Osteocyte (in vitro differentiated cells): ENCODE results near the gene AGO3. TPM values are rescaled to one million over a fixed set of nuclear protein-coding genes. Genes with fewer than 3 reads are reported as not detected.

Source experiments
- DNase-seq: peaks from one replicate; pipeline ENCODE4 v3.0.0; 2021; ENCODE audit warnings: mixed read lengths; ENCODE audit not compliant: unreplicated experiment; ENCODE audit errors: extremely low spot score
- H3K27ac Mint-ChIP-seq: one replicate; pipeline ENCODE4 v1.8.0; 2021; ENCODE audit warnings: mild to moderate bottlenecking, mixed read lengths; ENCODE audit not compliant: unreplicated experiment
- H3K27me3 Mint-ChIP-seq: one replicate; pipeline ENCODE4 v1.8.0; 2021; ENCODE audit warnings: mixed read lengths; ENCODE audit not compliant: unreplicated experiment
- H3K36me3 Mint-ChIP-seq: one replicate; pipeline ENCODE4 v1.8.0; 2021; ENCODE audit warnings: mixed read lengths; ENCODE audit not compliant: unreplicated experiment
- H3K4me1 Mint-ChIP-seq: one replicate; pipeline ENCODE4 v1.8.0; 2021; ENCODE audit warnings: mixed read lengths; ENCODE audit not compliant: unreplicated experiment
- H3K4me3 Mint-ChIP-seq: one replicate; pipeline ENCODE4 v1.8.0; 2021; ENCODE audit warnings: mild to moderate bottlenecking, moderate library complexity, mixed read lengths; ENCODE audit not compliant: unreplicated experiment
- H3K9me3 Mint-ChIP-seq: one replicate; pipeline ENCODE4 v1.8.0; 2021; ENCODE audit warnings: mixed read lengths; ENCODE audit not compliant: unreplicated experiment
- total RNA-seq: library from RNA; stranded (reverse); gene quantifications from 2 replicates; pipeline ENCODE4 v1.2.1, GENCODE V29; 2021
- TF ChIP-seq, protein P1 (sequence below): fragments of 200-600 bp; sonication (generic); IDR thresholded peaks from 2 replicates; pipeline ENCODE4 v1.5.0; 2021; ENCODE audit warnings: antibody characterized with exemption, mild to moderate bottlenecking, moderate library complexity

Gene AGO3
- total RNA-seq, 1 donor from 2014 or later: 34.2 TPM

DNA sequence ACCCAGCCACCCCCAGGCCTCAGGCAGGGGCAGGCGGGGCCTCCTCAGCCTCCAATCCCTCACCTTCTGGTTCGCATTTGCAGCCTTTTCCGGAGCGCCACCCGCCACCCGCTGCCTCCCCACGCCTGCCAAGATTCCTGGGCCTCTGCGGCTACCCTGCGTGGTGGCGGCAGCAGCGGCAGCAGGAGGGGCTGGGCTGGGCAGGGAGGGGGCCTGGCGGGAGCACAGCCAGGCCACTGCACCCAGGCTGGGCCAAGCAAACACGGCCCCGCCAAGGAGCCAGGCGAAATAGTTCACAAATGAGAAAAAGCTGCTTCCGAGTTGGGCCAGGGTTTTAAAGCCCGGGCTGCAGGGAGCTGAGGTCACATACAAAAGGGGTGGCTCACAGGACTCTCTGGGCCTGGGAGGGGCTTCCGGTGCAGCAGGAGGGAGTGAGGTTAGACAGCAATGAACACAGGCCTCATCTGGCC is 184.3 kb downstream of the AGO3 start:
- peak overlapping the region; percentile 26 for H3K4me3 Mint-ChIP-seq
- DNase-seq: peak; percentile 90
- H3K9me3 Mint-ChIP-seq: no peaks in the 10 kb centered on the region
- TF ChIP-seq, protein P1, sequence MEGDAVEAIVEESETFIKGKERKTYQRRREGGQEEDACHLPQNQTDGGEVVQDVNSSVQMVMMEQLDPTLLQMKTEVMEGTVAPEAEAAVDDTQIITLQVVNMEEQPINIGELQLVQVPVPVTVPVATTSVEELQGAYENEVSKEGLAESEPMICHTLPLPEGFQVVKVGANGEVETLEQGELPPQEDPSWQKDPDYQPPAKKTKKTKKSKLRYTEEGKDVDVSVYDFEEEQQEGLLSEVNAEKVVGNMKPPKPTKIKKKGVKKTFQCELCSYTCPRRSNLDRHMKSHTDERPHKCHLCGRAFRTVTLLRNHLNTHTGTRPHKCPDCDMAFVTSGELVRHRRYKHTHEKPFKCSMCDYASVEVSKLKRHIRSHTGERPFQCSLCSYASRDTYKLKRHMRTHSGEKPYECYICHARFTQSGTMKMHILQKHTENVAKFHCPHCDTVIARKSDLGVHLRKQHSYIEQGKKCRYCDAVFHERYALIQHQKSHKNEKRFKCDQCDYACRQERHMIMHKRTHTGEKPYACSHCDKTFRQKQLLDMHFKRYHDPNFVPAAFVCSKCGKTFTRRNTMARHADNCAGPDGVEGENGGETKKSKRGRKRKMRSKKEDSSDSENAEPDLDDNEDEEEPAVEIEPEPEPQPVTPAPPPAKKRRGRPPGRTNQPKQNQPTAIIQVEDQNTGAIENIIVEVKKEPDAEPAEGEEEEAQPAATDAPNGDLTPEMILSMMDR: no peak
- H3K27ac Mint-ChIP-seq: peak overlapping the region; percentile 82
- no peaks in the 10 kb centered on the region for H3K36me3 Mint-ChIP-seq
- no peaks in the 10 kb centered on the region for H3K27me3 Mint-ChIP-seq
- peaks cover 58% of the 10 kb centered on the region for H3K4me1 Mint-ChIP-seq

DNA sequence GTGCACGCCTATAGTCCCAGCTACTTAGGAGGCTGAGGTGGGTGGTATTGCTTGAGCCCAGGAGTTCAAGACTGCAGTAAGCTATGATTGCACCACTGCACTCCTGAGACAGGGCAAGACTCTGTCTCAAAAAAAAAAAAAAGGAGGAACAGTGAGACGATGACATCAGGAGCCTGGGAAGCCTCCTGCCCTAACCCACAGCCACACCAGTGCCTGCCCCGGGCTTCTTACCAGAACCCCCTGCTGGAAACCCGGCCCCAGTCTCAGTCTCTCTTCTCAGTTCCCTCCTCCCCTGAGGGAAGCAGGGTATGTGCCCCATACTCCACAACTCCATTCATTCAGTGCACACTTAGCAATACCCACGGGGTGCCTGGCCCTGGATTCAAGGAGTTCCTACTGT is 185.0 kb downstream of the AGO3 start:
- no peak for DNase-seq
- Mint-ChIP-seq H3K27ac (peak overlapping the region; percentile 82), H3K4me1 (peaks cover 57% of the 10 kb centered on the region)

DNA sequence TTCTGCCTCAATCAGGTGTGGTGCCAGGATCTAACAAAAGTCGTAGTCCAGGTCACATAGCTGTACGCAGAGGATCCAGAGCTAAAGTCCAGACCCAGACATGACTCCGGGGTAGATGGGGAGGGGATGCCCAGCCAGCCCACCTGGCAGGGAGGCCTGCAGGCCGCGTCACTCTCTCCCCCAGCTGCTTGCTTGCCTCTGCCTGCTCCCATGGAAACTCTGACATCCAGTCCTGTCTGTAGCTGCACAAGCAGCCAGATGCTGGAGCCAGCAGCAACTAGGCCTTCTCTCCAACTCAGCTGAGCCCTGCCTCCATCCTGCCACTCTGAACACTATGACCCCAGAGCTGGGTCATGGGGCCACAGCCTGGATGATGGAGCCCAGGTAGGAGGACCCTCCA is 186.0 kb downstream of the AGO3 start:
- no peaks in the 10 kb centered on the region for H3K27me3 Mint-ChIP-seq
- DNase-seq: no peak
- no peak overlapping the region for H3K27ac Mint-ChIP-seq
- no peaks in the 10 kb centered on the region for H3K36me3 Mint-ChIP-seq
- H3K4me1 Mint-ChIP-seq: peaks cover 52% of the 10 kb centered on the region
- no peaks in the 10 kb centered on the region for H3K9me3 Mint-ChIP-seq
- H3K4me3 Mint-ChIP-seq: no peak overlapping the region
- TF ChIP-seq, protein P1: no peak

More for the DNA sequence above, 185.0 kb downstream of the AGO3 start:
- Mint-ChIP-seq H3K36me3 (no peaks in the 10 kb centered on the region), H3K9me3 (no peaks in the 10 kb centered on the region), H3K27me3 (no peaks in the 10 kb centered on the region), H3K4me3 (no peak overlapping the region)
- TF ChIP-seq, protein P1: no peak

DNA sequence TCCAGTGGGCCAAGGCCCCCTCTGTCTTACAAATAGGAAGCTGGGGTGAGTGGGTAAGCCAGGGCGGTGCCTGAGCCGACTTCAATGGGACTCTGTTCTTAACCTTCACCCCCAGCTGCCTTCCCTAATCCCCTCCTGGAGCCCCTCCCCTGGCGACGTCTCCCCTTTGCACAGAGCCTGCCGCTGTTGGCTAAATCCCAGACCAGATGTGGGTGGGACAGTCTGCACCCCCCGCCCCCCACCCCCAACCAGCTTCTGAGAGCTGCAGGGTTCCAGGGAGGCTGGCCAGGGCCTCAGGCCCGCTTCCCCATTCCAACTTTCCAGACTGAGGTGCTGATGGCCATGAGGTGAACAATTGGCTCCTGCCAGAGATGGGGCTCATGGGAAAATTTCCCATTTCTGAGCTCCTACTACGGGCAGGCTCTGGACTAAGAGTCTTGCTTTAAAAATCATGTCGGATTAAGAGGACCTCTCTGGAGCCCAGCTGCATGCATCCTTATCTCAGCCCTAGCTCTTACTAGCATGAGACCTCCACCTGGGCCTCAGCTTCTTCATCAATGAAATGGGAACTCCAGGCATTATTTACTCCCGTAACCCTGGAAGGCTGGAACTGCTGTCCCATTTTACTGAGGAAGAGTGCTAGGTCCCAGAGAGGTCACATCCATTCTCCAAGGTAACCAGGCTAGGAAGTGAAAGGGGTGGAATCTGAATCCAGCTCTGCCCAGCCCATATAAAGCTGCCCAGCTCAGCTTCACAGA is 187.7 kb downstream of the AGO3 start:
- Mint-ChIP-seq H3K4me1 (peaks cover 61% of the 10 kb centered on the region), H3K36me3 (no peaks in the 10 kb centered on the region), H3K27me3 (no peaks in the 10 kb centered on the region), H3K4me3 (no peak overlapping the region), H3K27ac (peak overlapping the region; percentile 70), H3K9me3 (no peaks in the 10 kb centered on the region)
- TF ChIP-seq, protein P1: no peak
- no peak for DNase-seq

DNA sequence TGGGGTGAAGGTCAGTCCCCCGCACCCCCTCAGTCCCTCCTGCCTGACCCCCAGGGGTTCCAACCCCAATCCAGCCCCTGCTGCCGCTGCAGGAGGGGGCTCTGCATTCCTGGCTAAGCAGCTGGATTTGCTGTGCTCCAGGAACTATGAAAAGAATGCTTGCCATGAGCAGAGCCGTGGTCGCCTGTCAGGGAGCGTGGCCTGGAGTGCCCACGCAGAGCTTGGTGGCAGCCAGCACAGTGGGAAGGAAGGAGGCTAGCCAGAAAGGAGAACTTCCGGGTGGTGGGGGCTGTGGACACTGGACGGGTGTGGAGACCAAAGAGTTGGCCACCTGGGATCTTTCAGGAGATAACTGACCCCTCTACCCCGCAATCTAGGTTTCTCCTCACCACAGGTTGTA is 188.6 kb downstream of the AGO3 start:
- TF ChIP-seq, protein P1: no peak
- Mint-ChIP-seq H3K36me3 (no peaks in the 10 kb centered on the region), H3K4me3 (no peak overlapping the region), H3K4me1 (peaks cover 62% of the 10 kb centered on the region), H3K27me3 (peaks cover 2% of the 10 kb centered on the region), H3K27ac (peak overlapping the region; percentile 70), H3K9me3 (no peaks in the 10 kb centered on the region)
- DNase-seq: no peak

Other genes starting within 250 kb of the AGO3 start
- gene C1orf216, start 212.2 kb upstream of the AGO3 start, total RNA-seq: 18.8 TPM in 2 replicates
- gene CLSPN, start 161.1 kb upstream of the AGO3 start, total RNA-seq: 7.0 and 7.7 TPM in 2 replicates
- gene AGO4, start 123.1 kb upstream of the AGO3 start, total RNA-seq: 10.1 and 14.6 TPM in 2 replicates
- 34.1 and 35.8 TPM in 2 replicates for gene AGO1, start 47.9 kb upstream of the AGO3 start, total RNA-seq
- gene TEKT2, start 153.0 kb downstream of the AGO3 start, total RNA-seq: 0.39 and 0.70 TPM in 2 replicates
- gene ADPRS, start 157.8 kb downstream of the AGO3 start, total RNA-seq: 19.7 and 24.4 TPM in 2 replicates
- 8.2 and 10.1 TPM in 2 replicates for gene COL8A2, start 194.1 kb downstream of the AGO3 start, total RNA-seq
- 68.9 and 72.4 TPM in 2 replicates for gene TRAPPC3, start 218.4 kb downstream of the AGO3 start, total RNA-seq
- 157 and 163 TPM in 2 replicates for gene MAP7D1, start 225.1 kb downstream of the AGO3 start, total RNA-seq